GM12878 (cell line): ENCODE measurements around the gene TIGD4.

Experiments used
- CHD1 ChIP-seq: IDR thresholded peaks from 2 replicates; pipeline ENCODE4 v1.6.1; 2012; ENCODE audit warnings: low read depth, low read length, improper control_type of control experiment
- MEF2A ChIP-seq: IDR thresholded peaks from 2 replicates; pipeline ENCODE4 v1.6.1; 2011; ENCODE audit warnings: low read depth, mild to moderate bottlenecking, low read length, moderate library complexity; ENCODE audit not compliant: insufficient read depth
- PAX8 ChIP-seq: fragments of 450-650 bp; IDR thresholded peaks from 2 replicates; pipeline ENCODE4 v1.6.1; 2017; ENCODE audit warnings: mild to moderate bottlenecking, moderate library complexity
- RCOR1 ChIP-seq: conservative IDR thresholded peaks from 2 replicates; pipeline ENCODE4 v1.6.1; 2012; ENCODE audit warnings: low read depth, low read length, improper control_type of control experiment
- SMC3 ChIP-seq: IDR thresholded peaks from 2 replicates; pipeline ENCODE4 v1.6.1; 2011; ENCODE audit warnings: low read length, improper control_type of control experiment, borderline replicate concordance
- SPI1 ChIP-seq: IDR thresholded peaks from 2 replicates; pipeline ENCODE4 v1.6.1; 2011; ENCODE audit warnings: low read depth, mild to moderate bottlenecking, low read length, moderate library complexity, borderline replicate concordance; ENCODE audit not compliant: insufficient read depth
- STAT1 ChIP-seq: fragments of 450-650 bp; conservative IDR thresholded peaks from 2 replicates; pipeline ENCODE4 v1.6.1; 2014; ENCODE audit warnings: antibody characterized with exemption, mild to moderate bottlenecking

GRCh38 chr4:152777488-152777887, 2.0 kb downstream of the TIGD4 start:
- TF ChIP-seq CHD1 = no peak
- no peak for TF ChIP-seq RCOR1
- TF ChIP-seq STAT1 = no peak
- no peak for TF ChIP-seq PAX8
- no peak for TF ChIP-seq SMC3
- no peak for TF ChIP-seq SPI1
- TF ChIP-seq MEF2A = no peak
